HepG2 (cell line): ENCODE measurements around the gene TNRC18. TPM values are rescaled to one million over a fixed set of nuclear protein-coding genes. Genes with fewer than 3 reads are reported as not detected.

Experiments used
- ARNT2 ChIP-seq: sonication (generic); formaldehyde crosslinking; IDR thresholded peaks from 2 replicates; pipeline ENCODE4 v1.8.0; 2022; ENCODE audit warnings: mild to moderate bottlenecking, low read depth, missing genetic modification reagents, moderate library complexity
- HDAC1 ChIP-seq: sonication (generic); formaldehyde crosslinking; IDR thresholded peaks from 2 replicates; pipeline ENCODE4 v1.5.1; 2020; ENCODE audit warnings: mild to moderate bottlenecking, missing genetic modification reagents
- HNRNPL ChIP-seq: fragments of 200-400 bp; formaldehyde crosslinking; IDR thresholded peaks from 2 replicates; pipeline ENCODE4 v1.6.1; 2017; ENCODE audit warnings: mild to moderate bottlenecking, low read depth, low read length
- TAF1 ChIP-seq: sonication (generic); formaldehyde crosslinking; IDR thresholded peaks from 2 replicates; pipeline ENCODE4 v1.4.0; 2020; ENCODE audit warnings: missing genetic modification reagents
- YEATS4 ChIP-seq: sonication (generic); formaldehyde crosslinking; IDR thresholded peaks from 2 replicates; pipeline ENCODE4 v1.4.0; 2020; ENCODE audit warnings: missing genetic modification reagents, borderline replicate concordance
- ZFP36L1 ChIP-seq: sonication (generic); formaldehyde crosslinking; IDR thresholded peaks from 2 replicates; pipeline ENCODE4 v1.8.0; 2022; ENCODE audit warnings: mild to moderate bottlenecking, missing genetic modification reagents, moderate library complexity
- ZNF33A ChIP-seq: sonication (generic); formaldehyde crosslinking; IDR thresholded peaks from 2 replicates; pipeline ENCODE4 v1.5.1; 2020; ENCODE audit warnings: missing genetic modification reagents, mild to moderate bottlenecking, moderate library complexity, borderline replicate concordance
- polyA plus RNA-seq, 8 experiments: library from polyadenylated mRNA; depleted of rRNA in 3 of 8; stranded (reverse) in 7 of 8; unstranded in 1 of 8; fragments of >200 nt; fragmentation: Illumina TruSeq in 4 of 8; extraction: Trizol in 4 of 8; gene quantifications; 2 replicates each; pipeline versions ENCODE4 v1.2.1 to v1.2.3, GENCODE V29; 2011 to 2016; ENCODE audit warnings: low read depth in 4 of 8, missing spikeins in 1 of 8, mixed read lengths in 1 of 8; ENCODE audit not compliant: insufficient read depth in 1 of 8
- total RNA-seq, 5 experiments: library from RNA; depleted of rRNA; stranded (reverse); fragments of >200 nt; fragmentation: Illumina TruSeq; extraction: Trizol; gene quantifications; 2 replicates each; pipeline ENCODE4 v1.2.3, GENCODE V29; 2016; ENCODE audit warnings: low read depth in 1 of 5
- TF ChIP-seq, protein P1 (sequence below): sonication (generic); formaldehyde crosslinking; IDR thresholded peaks from 2 replicates; pipeline ENCODE4 v1.4.0; 2020; ENCODE audit warnings: missing genetic modification reagents, low read depth, mild to moderate bottlenecking, borderline replicate concordance
- TF ChIP-seq, protein P2 (sequence below): sonication (generic); formaldehyde crosslinking; IDR thresholded peaks from 2 replicates; pipeline ENCODE4 v1.5.1; 2020; ENCODE audit warnings: mild to moderate bottlenecking, missing genetic modification reagents, borderline replicate concordance

The TNRC18 gene
- total and polyA plus RNA-seq, 2 of the 13 experiments (the other 11 are each of a cell fraction or from before 2014, with no cell fraction given), result 11.7 to 17.4 TPM

DNA sequence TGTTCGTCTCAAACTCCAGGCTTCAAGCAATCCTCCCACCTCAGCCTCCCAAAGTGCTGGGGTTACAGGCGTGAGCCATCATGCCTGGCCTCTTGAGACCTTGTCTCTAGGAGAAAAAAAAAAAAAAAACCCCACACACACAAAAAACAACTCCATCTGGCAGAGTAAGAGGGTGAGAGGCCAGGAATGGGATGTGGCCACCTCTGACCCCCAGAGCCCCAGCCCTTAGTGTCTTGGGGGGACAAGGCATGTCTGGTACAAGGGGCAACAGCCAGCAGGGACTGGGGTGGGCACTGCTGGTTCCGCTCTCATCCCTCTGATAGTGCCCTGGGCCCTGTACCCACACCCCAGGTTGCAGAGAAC lies 15.6 kb upstream of the TNRC18 start (continued):
- TF ChIP-seq YEATS4 (CRISPR knock-in tag), result 0 out of 2 replicates have a peak, but pooled peaks have one; percentile 2
- no peak for TF ChIP-seq TAF1
- TF ChIP-seq HDAC1 (CRISPR knock-in tag), result 0 out of 2 replicates have a peak, but pooled peaks have one; percentile 11
- 0 out of 2 replicates have a peak, but pooled peaks have one; percentile 29 for TF ChIP-seq ZNF33A
- 0 out of 2 replicates have a peak, but pooled peaks have one; percentile 9 for TF ChIP-seq ARNT2 (CRISPR knock-in tag)
- TF ChIP-seq, protein P1, sequence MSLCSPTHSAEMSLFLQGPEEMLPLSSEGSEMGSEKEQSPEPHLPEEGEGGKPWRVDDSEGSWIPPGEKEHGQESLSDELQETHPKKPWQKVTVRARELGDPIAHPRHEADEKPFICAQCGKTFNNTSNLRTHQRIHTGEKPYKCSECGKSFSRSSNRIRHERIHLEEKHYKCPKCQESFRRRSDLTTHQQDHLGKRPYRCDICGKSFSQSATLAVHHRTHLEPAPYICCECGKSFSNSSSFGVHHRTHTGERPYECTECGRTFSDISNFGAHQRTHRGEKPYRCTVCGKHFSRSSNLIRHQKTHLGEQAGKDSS, result no peak
- TF ChIP-seq ZFP36L1 (CRISPR knock-in tag), result 0 out of 2 replicates have a peak, but pooled peaks have one; percentile 2
- 0 out of 2 replicates have a peak, but pooled peaks have one; percentile 42 for TF ChIP-seq HNRNPL
- TF ChIP-seq, protein P2, sequence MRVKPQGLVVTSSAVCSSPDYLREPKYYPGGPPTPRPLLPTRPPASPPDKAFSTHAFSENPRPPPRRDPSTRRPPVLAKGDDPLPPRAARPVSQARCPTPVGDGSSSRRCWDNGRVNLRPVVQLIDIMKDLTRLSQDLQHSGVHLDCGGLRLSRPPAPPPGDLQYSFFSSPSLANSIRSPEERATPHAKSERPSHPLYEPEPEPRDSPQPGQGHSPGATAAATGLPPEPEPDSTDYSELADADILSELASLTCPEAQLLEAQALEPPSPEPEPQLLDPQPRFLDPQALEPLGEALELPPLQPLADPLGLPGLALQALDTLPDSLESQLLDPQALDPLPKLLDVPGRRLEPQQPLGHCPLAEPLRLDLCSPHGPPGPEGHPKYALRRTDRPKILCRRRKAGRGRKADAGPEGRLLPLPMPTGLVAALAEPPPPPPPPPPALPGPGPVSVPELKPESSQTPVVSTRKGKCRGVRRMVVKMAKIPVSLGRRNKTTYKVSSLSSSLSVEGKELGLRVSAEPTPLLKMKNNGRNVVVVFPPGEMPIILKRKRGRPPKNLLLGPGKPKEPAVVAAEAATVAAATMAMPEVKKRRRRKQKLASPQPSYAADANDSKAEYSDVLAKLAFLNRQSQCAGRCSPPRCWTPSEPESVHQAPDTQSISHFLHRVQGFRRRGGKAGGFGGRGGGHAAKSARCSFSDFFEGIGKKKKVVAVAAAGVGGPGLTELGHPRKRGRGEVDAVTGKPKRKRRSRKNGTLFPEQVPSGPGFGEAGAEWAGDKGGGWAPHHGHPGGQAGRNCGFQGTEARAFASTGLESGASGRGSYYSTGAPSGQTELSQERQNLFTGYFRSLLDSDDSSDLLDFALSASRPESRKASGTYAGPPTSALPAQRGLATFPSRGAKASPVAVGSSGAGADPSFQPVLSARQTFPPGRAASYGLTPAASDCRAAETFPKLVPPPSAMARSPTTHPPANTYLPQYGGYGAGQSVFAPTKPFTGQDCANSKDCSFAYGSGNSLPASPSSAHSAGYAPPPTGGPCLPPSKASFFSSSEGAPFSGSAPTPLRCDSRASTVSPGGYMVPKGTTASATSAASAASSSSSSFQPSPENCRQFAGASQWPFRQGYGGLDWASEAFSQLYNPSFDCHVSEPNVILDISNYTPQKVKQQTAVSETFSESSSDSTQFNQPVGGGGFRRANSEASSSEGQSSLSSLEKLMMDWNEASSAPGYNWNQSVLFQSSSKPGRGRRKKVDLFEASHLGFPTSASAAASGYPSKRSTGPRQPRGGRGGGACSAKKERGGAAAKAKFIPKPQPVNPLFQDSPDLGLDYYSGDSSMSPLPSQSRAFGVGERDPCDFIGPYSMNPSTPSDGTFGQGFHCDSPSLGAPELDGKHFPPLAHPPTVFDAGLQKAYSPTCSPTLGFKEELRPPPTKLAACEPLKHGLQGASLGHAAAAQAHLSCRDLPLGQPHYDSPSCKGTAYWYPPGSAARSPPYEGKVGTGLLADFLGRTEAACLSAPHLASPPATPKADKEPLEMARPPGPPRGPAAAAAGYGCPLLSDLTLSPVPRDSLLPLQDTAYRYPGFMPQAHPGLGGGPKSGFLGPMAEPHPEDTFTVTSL (CRISPR knock-in tag), result 0 out of 2 replicates have a peak, but pooled peaks have one; percentile 19
